Stimulated activated CD4-positive, alpha-beta T cell treated with anti-CD3 and anti-CD28 coated beads, TNF-alpha, amount 100 ng/mL, for 1 hour (primary cell): Measurements from ENCODE around the gene CDK11B.
"Not testable (repeated sequence)": the region's sequence is repeated elsewhere in the genome, so short reads cannot be mapped to it uniquely, and the experiment has no call there.

Experiments used
- DNase-seq, 3 donors: peaks; one replicate each; pipeline ENCODE4 v3.0.0-alpha.2; 2020; ENCODE audit warnings: low read depth in 3 of 3, low spot score in 1 of 3

CDK11B gene

DNA sequence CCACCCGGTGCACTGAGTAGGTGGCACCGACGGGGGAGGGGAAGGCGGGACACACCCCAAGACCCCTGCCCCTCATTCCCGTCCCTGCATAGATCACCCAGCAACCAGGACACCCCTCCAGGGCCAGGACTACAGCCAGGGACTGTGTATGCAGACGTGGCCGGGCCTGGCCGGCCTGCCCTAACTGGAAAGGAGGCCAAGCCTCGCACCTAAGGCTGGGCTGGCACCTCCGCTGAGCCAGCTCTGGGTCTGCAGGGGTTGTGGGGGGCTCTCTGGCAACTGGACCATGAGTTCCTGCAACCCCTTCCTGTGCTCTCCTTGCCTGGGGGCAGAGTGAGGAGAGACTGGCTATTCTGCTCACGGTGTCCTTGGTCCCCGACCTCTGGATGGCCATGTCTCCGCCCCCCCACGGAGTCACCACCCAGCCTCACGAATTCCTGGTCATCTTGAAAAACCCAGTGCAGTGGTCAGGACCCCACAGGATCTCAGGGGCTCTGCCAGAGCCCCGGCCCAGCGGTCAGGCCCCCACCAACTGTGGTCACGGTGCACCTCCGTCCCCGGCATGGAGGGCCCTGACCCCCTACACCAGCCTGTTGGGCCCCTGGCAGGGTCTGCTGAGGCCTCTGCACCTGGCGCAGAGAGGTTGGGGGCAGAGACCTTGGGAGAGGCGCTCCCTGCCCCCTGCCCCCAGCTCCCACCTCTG is 57.8 kb downstream of the CDK11B start:
- DNase-seq: no peak

DNA sequence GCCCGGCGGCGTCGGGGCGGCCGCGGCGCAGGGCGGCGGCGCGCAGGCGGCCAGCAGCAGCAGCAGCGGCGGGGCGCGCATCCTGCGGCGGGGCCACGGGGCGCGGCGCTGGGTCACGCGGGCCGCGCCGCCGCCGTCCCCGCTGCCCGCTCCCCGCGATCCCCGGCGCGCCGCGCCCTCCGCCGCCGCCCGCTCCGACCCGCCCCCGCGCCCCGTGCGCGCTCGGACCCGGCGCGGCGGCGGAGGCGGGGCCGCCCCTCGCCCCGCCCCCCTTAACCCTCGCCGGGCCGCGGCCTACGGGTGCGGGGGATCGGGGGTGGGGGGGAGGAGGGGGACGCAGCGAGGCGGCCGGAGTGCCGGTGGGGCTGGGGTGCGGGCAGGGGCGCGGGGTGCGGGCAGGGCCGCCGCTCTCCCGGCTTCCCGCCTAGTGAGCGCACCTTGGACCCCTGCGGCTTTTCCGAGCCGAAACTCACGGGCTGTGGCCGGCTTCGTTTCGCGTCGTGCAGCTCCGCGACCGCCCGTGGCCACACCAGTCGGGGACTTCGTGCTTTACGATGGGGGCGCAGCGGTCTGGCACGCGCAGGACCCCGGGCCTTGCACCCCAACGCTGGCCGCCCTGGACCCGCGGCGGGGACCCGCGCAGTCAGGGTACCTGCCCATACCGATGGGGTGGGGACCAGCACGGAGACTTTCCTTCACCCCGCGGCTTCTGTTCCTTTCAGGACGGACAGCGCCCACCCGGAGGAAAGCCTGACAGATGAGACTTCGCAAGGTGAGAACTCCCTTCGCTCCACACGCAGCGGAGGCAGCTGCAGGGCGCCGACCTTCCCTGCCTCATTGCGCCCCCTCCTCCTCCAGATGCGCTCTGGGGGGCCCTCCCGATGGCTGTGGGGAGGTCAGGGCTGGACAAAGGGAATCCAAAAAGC is 58.6 kb downstream of the CDK11B start, which contains the start of gene FNDC10:
FNDC10 (minus strand) TSS at position 201 of the 926 bp plus-strand sequence; CDS start at position 81, 120 bp downstream.
- DNase-seq: no peak

DNA sequence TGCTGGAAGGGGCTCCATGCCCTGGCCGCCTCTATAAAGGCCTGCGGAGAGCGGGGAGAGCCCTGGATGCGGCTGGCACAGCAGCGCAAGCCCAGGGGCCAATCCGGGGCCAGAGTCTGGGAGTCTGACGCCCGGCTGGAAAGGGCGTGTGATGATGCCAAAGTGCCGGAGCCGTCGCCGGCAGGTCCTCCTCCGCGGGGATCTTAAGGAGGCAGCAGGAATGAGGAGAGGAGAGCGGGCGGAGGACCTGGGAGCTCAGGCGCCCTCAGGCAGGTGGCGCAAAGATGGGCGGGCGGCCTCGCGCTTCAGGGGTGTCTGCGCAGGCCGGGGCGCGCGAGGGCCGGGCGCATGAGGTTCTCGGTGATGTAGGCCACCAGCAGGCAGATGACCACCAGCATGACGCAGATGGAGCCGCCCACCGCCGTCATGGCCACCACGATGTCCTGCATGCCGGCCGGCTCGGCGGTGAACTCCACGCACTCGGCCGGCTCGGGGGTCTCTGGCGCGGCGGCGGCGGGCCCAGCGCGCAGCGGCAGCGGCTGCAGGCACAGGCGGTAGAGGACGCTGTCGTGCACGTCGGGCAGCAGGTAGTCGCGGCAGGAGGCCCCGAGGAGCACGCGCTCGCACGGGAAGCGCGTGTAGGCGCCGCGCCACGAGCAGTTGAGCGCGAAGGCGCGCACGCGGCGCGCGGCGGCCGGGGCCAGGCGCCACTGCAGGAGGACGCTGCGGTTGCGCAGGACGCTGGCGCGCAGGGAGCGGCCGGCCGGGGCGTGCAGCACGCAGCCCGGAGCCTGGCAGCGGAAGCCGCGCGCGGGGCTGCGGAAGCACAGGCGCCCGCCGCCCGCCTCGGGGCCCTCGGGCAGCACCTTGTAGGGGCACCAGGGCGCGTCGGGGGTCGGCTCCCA is 59.5 kb downstream of the CDK11B start:
- no peak for DNase-seq

DNA sequence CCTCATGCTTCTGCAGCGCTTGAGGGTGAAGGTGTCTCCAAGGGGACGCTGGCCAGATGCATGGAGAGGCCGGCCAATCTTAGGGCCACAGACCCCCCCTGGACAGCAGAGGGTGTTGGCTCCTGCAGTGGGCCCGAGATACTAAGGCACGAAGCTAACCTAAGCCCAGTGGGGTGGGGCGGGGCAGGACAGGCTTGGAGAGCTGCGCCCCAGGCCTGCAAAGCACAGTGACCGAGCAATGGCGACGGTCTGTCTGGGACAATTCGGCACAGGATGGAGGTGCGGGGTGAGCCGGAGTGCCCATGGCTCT is 60.1 kb downstream of the CDK11B start:
- no peak for DNase-seq

DNA sequence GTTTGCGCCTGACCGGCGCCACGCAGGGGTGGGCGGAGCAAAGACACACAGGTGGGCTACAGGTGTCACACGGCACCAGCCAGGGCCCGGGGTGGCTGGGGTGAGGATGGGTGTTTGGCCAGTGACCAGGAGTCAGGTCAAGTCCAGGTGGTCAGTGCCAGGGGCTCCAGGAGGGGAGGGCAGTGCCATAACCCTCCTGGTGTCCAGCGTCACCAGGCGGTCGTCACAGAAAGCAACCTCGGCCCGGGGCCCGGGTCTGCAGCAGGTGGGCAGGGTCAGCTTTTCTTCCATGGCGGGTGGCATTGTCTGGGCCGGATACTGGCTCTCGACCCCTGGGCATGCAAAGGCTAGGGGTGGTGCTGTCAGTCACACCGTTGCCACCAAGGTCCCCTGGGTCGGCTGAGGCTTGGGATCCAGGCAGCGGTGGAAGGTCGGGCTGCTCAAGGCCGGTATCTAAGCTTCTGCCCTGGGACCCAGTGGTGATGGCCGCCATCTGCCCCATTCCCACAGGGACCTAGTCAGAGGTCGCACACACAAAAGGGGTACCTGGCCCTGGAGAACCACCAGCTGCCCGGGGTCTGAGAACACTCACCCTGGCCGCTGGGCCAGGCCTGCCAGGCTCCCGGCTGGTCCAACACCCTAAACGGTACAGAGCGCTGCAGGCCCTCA is 60.6 kb downstream of the CDK11B start:
- DNase-seq: no peak

DNA sequence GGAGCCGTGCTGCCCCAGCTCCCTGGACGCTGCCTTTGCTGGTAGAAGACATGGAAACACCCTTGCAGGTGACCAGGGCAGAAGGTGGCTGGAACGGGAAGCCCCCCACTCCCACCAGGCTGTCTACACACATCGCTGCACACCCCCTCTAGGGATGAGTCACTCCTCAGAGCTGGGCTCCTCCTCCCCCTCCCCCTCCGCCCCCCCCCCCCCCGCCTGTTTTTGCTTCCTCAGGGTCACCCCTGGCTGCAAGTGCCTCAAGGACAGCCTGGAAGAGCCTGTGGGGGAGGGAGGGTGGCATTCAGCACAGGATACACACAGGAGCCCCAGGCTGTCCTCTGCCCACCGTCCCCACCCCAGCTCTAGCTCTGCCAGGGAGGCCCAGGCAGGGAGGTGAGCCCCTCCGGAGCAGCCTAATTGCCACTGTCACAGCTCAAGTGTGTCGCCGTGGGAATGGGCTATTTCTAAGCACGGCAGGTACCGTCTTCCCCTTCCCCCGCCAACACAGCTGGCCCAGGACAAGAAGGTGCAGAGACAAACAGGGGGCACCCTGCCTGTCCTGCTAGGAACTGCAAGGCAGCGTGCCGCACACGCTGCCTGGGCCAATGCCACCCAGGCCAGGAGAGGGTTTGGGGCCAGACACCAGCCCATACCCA is 61.4 kb downstream of the CDK11B start:
- DNase-seq: no peak

DNA sequence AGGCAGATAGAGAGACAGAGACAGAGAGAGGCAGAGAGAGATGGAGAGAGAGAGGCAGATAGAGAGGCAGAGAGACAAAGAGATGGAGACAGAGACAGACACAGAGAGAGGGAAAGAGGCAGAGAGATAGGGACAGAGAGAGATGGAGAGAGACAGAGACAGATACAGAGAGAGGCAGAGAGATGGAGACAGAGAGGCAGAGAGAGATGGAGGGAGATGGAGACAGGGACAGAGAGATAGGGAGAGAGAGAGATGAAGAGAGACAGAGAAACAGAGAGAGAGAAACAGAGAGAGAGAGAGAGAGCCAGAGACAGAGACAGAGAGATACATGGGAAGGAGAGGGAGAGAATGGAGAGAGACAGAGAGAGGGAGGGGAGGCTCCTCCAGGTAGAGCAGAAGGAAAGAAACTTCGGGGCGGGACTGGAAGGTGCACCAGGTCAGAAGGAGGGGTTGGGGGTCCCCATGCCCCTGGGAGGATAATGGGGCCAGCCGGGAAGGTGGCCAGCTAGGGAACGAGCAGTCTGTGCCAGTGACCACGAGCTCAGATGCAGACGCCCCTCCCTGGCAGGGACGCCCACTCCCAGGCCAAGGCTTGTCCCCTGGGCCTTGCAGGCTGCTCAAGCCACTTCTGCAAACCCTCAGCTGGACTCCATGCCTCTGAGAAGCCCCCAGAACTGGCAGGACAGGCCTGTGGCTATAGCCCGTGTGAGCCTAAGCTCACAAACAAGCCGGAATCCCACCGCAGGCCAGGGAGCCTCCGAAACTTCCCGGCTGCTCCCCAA is 62.1 kb downstream of the CDK11B start:
- no peak for DNase-seq

DNA sequence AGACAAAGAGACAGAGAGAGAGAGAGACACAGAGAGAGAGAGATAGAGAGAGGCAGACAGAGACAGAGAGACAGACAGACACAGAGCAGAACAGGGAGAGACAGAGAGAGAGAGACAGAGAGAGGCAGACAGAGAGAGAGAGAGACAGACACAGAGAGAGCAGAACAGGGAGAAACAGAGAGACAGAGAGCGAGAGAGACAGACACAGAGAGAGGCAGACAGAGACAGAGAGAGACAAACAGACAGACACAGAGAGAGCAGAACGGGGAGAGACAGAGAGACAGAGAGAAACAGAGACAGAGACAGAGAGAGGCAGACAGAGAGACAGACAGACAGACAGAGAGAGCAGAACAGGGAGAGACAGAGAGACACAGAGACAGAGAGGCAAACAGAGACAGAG is 63.5 kb downstream of the CDK11B start:
- DNase-seq: not testable (repeated sequence)

DNA sequence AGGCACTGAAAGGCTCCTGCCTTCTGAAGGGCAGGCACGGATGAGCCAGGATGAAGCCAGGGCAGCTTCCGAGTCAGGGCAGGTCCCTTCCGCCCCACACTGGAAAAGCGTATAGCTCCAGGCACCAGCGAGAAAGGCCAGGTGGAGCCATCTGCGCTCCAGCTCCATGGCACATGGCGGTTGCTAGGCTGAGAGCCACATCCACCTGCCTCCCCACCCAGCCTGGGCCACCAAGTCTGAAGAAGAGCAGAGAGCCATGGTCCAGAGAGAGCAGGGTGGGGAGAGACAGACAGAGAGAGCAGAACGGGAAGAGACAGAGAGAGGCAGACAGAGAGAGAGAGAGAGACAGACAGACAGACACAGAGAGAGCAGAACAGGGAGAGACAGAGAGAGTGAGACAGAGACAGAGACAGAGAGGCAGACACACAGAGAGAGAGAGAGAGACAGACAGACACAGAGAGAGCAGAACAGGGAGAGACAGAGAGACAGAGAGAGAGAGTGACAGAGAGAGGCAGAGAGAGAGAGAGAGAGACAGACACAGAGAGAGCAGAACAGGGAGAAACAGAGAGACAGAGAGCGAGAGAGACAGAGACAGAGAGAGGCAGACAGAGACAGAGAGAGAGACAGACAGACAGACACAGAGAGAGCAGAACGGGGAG is 64.1 kb downstream of the CDK11B start:
- DNase-seq: no peak

DNA sequence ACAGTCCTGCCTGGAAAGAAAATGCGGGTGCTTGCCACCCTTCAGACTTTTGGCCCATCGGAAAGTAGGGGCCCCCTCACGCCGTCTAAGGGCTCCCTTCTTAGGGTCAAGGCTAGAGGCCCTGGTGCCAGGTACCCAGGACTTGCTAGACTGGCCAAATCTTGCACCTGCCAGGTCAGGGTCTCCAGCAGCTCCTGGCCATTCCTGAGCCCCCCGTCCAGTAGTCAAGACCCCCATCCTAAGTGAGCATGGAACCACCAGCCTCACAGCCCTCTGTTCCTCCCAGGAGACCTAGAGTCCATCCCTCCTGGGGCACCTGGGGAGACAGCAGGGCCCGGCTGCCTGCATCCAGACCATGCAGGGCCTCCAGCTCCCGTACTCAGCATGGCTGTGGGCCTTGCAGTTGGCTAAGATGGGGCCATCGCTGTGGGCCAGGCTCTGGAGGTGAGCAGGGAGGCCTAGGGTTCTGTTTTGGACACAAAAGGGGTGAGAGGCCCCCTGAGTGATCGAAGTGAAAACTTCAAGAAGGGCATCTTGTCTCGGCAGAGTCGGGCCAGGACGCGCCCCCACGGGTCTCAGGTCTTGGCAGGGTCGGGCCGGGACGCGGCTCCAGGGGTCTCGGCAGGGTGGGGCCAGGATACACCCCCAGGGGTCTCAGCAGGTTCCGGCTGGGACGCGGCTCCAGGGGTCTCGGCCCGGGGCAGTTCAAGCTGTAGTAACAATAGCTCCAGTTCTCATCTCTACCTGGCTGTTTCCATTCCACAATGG is 64.8 kb downstream of the CDK11B start:
- no peak for DNase-seq

DNA sequence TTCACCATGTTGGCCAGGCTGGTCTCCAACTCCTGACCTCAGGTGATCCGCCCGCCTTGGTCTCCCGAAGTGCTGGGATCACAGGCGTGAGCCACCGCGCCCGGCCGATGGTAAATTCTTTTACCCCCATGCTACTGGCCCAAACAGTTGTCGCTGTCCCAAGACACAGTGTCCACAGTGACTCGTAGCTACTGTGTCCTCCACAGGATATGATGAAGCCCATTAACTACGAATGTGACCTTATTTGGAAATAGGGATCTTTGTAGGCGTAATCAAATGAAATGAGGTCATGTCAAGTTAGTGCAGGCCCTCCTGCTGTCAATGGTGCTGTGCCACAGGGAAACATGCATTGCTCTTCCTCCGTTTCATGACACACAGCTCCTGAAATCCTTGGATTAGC is 67.4 kb downstream of the CDK11B start:
- DNase-seq: no peak
